ENCODE data around the gene PARD3. TPM values are rescaled to one million over a fixed set of nuclear protein-coding genes. Genes with fewer than 3 reads are reported as not detected.

PARD3 gene
- total RNA-seq, 2 experiments from 2014 or later: 3.6 to 4.0 TPM

DNA sequence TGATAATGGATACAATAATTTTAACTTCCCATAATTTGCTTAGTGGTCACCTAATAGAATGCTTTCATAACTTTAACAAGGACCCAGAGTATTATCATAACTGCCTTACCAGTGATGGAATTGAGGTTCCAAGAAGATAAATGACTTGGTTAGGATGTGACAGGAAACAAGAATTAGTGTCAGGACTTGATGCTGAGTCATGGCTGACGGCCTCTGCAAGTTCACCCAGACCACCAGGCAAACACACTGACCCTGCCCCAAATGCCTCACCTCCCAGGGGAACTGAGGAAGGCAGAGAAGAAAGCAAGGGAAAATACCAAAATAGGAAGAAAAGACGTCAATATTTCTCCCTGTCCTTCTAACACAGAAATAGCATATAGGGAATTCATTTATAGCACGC, 636.3 kb downstream of the PARD3 start:
- Mint-ChIP-seq H3K4me3 (no peak overlapping the region), H3K4me1 (ENCODE audit: low read depth) (no peaks in the 10 kb centered on the region), H3K36me3 (ENCODE audit: low read depth) (no peaks in the 10 kb centered on the region), H3K9me3 (no peaks in the 10 kb centered on the region), H3K27me3 (ENCODE audit: low read depth) (no peaks in the 10 kb centered on the region), H3K27ac (no peak overlapping the region)
- CTCF ChIA-PET: no interaction called here
- intact Hi-C loops (cut with micrococcal nuclease): no loop called here
- no peak for DNase-seq

DNA sequence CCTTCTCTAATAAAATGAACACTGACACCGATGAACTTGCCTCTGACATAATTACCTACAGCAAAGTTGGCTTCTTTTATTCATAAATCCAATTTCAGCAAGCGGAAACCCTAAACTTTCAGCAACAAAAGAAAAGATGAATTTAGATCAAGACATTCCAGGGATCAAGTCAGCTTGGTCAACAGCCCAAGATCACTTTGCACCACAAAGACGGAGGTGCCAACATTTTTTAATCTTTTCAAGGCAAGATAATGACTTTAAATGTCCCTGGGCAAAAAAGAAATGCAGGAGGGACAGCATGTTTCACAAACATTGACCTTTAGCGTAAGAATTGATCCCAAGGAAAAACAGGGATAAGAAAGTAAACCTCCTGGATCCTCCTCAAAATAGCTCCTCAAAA, 636.9 kb downstream of the PARD3 start:
- H3K36me3 Mint-ChIP-seq (ENCODE audit: low read depth): no peaks in the 10 kb centered on the region
- no peaks in the 10 kb centered on the region for H3K27me3 Mint-ChIP-seq (ENCODE audit: low read depth)
- no peak overlapping the region for H3K4me3 Mint-ChIP-seq
- CTCF ChIA-PET: no interaction called here
- H3K4me1 Mint-ChIP-seq (ENCODE audit: low read depth): no peaks in the 10 kb centered on the region
- H3K9me3 Mint-ChIP-seq: no peaks in the 10 kb centered on the region
- intact Hi-C loops (cut with micrococcal nuclease): no loop called here
- no peak for DNase-seq
- H3K27ac Mint-ChIP-seq: no peak overlapping the region

DNA sequence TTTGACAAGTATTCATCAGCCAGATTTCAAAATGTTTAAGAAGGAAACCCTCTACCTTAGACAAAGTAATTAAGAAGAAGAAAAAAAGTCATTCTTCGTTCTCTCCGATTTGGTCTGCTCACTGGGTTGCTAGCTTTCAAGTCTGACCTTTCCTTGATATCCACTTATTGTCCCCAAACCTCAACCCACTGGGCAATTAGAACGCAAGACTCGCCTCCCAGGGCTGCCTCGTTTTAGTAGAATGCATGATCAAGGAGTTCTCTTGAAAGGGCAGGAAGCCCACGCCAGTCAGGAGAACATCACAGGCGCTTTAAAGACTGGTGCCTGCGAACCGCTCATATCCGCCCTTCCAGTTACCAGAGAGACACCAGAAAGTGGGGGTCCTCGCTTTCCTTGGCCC, 637.7 kb downstream of the PARD3 start:
- Mint-ChIP-seq H3K36me3 (ENCODE audit: low read depth) (no peaks in the 10 kb centered on the region), H3K4me1 (ENCODE audit: low read depth) (no peaks in the 10 kb centered on the region), H3K27ac (no peak overlapping the region), H3K4me3 (no peak overlapping the region), H3K9me3 (no peaks in the 10 kb centered on the region), H3K27me3 (ENCODE audit: low read depth) (no peaks in the 10 kb centered on the region)
- CTCF ChIA-PET: no interaction called here
- no peak for DNase-seq
- intact Hi-C loops (cut with micrococcal nuclease): no loop called here

DNA sequence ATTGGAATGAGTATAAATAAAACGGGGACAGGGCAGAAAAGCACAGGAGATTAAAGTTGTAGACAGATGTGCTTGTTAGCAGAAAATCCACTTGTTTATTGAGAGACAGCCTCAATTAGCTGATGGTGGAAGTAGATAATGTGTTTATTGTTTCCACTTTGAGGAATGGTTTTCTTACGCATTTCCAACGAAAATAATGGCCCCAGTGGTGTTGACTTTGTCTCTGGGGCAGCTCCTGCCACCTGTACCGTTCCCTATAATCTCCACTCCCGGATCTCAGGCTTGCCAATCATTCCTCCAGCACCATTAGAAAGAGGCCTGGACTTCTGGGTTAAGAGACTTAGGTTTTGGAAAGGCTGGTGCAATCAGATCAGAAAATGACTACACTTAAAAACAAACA, 638.7 kb downstream of the PARD3 start:
- Mint-ChIP-seq H3K27ac (no peak overlapping the region), H3K36me3 (ENCODE audit: low read depth) (no peaks in the 10 kb centered on the region), H3K4me1 (ENCODE audit: low read depth) (no peaks in the 10 kb centered on the region), H3K4me3 (no peak overlapping the region), H3K27me3 (ENCODE audit: low read depth) (no peaks in the 10 kb centered on the region), H3K9me3 (no peaks in the 10 kb centered on the region)
- intact Hi-C loops (cut with micrococcal nuclease): no loop called here
- CTCF ChIA-PET: no interaction called here
- DNase-seq: no peak

DNA sequence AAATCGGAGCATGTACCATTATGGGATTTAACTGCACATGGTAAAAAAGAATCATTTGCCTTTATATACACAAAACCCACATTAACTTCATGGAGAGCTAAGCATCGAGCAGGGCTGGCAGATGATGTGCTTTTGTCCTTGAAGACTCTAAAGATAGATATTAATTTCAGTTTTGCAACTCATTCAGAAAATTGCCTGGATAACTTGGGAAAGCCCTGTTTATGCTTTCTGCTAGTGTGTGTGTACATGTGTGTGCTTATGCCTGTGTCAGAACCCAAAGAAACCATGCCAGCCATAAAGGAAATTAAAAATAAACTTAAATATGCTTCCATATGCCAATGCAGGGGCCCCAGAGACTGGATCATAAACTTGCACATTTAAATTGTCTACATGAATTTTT, 640.0 kb downstream of the PARD3 start:
- Mint-ChIP-seq H3K27me3 (ENCODE audit: low read depth) (peaks cover 6% of the 10 kb centered on the region), H3K27ac (no peak overlapping the region), H3K36me3 (ENCODE audit: low read depth) (no peaks in the 10 kb centered on the region), H3K4me1 (ENCODE audit: low read depth) (no peaks in the 10 kb centered on the region), H3K9me3 (peaks cover 3% of the 10 kb centered on the region), H3K4me3 (no peak overlapping the region)
- CTCF ChIA-PET: no interaction called here
- DNase-seq: no peak
- intact Hi-C loops (cut with micrococcal nuclease): no loop called here

DNA sequence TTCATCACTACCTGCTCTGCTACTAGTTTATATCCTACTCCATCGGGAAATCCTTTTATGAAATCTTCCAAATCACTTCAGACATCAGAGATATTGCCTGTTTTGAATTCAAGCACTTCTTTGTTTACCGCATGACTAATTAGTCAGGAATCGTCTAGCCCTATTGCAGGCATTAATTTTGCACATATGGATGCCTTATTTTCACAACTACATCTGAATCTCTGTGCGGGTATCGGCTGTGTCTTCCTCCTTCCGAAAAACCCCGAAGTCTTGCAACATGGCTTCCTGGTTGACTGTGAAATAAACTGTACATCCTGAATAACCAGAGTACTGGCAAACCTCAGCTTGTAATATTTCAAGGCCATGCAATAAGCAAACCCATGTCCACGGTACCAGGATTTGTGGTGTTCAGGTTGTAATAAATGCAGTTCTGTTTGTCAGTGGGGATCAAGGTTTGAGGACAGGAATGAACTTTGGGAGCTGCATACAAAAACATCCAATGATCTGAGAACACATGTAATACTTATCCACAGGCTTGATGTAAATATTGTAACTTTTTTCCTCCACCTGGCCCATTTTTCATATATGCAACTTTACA, 642.1 kb downstream of the PARD3 start:
- DNase-seq: no peak
- Mint-ChIP-seq H3K27me3 (ENCODE audit: low read depth) (peaks cover 8% of the 10 kb centered on the region), H3K4me1 (ENCODE audit: low read depth) (no peaks in the 10 kb centered on the region), H3K27ac (no peak overlapping the region), H3K4me3 (no peak overlapping the region), H3K36me3 (ENCODE audit: low read depth) (no peaks in the 10 kb centered on the region), H3K9me3 (peaks cover 3% of the 10 kb centered on the region)
- intact Hi-C loops (cut with micrococcal nuclease): no loop called here
- CTCF ChIA-PET: no interaction called here

DNA sequence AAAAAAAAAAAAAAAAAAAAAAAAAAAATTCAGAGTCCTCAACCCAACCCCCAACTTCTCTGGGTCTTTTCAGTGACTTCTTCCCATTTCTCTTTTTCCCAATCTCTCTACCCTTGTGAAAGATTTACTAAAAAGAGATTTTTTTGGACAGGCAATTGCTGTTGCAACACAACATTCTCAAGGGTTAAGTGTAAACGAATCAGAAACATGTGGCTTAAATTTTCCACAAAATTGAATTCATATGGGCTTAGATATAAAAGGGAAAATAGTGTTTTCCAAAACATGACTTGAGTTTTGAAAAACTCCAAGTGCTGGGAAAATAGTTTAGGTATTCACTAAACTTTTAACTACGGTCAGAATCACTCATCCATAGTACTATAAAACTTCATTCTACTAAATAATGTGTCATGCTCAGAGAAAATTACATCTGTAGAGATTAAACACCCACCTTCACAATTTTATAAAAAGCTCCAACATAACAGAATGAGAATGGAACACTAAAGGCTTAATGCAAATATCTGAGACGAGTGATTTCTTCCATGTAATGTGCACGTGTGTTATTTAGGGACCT, 643.1 kb downstream of the PARD3 start:
- Mint-ChIP-seq H3K4me3 (no peak overlapping the region), H3K36me3 (ENCODE audit: low read depth) (no peaks in the 10 kb centered on the region), H3K27ac (no peak overlapping the region), H3K9me3 (peaks cover 3% of the 10 kb centered on the region), H3K4me1 (ENCODE audit: low read depth) (no peaks in the 10 kb centered on the region), H3K27me3 (ENCODE audit: low read depth) (peaks cover 8% of the 10 kb centered on the region)
- intact Hi-C loops (cut with micrococcal nuclease): no loop called here
- no peak for DNase-seq
- CTCF ChIA-PET: no interaction called here

DNA sequence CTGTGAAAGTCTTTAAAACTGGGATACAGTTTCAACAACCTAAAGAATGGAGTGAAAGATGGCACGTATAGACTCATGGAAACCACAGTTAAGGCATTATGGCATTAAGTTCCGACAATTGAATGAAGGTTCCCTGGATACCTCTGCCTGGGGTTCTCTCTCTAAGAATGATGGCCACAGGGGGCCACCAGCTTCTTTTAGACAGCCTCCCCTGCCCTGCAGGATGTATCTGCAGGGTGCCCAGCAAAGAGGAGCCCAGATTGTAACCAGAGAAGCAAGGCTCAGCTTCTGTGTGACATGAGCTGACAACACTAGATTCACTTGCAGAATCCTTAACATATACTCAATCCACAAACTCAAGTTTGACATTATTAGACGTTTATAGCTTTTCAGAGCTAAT, 645.4 kb downstream of the PARD3 start:
- Mint-ChIP-seq H3K4me1 (ENCODE audit: low read depth) (no peaks in the 10 kb centered on the region), H3K4me3 (no peak overlapping the region), H3K27ac (no peak overlapping the region), H3K9me3 (peaks cover 3% of the 10 kb centered on the region), H3K36me3 (ENCODE audit: low read depth) (no peaks in the 10 kb centered on the region), H3K27me3 (ENCODE audit: low read depth) (peaks cover 8% of the 10 kb centered on the region)
- CTCF ChIA-PET: no interaction called here
- DNase-seq: no peak
- intact Hi-C loops (cut with micrococcal nuclease): no loop called here

DNA sequence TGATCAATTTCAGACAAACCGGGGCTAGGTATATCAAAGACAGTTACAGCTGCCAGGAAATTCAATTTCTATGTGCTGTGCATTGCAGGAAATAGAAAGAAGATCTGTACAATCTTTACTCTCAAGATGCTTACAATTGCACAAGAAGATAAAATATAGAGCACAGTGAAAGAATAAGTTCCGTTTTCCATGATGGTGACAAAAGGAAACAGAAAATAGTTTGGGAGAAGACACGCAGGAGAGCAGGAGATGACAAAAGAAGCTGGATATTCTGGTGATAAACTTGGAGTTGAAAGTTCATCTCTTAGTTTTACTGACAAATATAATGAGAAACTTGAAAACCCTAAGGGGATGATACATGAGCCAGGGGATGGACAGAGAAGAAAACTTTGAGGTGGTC, 646.0 kb downstream of the PARD3 start:
- Mint-ChIP-seq H3K27ac (no peak overlapping the region), H3K36me3 (ENCODE audit: low read depth) (no peaks in the 10 kb centered on the region)
- CTCF ChIA-PET: no interaction called here

DNA sequence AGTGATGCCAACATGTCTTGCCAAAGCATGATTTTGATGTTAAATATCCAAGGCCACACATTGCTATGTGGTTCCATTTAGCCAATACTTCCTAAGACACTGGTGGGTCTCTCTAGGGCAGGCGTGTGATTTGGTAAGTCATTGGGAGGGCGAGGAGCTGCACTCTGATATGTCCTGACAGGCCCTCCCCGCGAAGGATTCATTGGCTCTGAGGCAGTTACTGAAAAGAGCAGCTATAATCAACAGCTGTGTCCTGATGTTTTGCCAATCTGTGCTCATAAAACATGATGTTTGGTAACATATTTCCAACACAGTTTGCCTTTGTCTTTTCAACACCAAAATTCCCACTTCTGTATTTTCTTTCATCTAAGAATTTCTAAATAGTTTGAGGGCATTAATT, 646.7 kb downstream of the PARD3 start:
- Mint-ChIP-seq H3K4me3 (no peak overlapping the region), H3K36me3 (ENCODE audit: low read depth) (no peaks in the 10 kb centered on the region), H3K27ac (no peak overlapping the region), H3K27me3 (ENCODE audit: low read depth) (peaks cover 8% of the 10 kb centered on the region), H3K9me3 (peaks cover 3% of the 10 kb centered on the region), H3K4me1 (ENCODE audit: low read depth) (no peaks in the 10 kb centered on the region)
- no peak for DNase-seq
- CTCF ChIA-PET: no interaction called here
- intact Hi-C loops (cut with micrococcal nuclease): no loop called here

More for the DNA sequence above, 646.0 kb downstream of the PARD3 start:
- Mint-ChIP-seq H3K4me1 (ENCODE audit: low read depth) (no peaks in the 10 kb centered on the region), H3K4me3 (no peak overlapping the region), H3K9me3 (peaks cover 3% of the 10 kb centered on the region), H3K27me3 (ENCODE audit: low read depth) (peaks cover 8% of the 10 kb centered on the region)
- DNase-seq: no peak
- intact Hi-C loops (cut with micrococcal nuclease): no loop called here

DNA sequence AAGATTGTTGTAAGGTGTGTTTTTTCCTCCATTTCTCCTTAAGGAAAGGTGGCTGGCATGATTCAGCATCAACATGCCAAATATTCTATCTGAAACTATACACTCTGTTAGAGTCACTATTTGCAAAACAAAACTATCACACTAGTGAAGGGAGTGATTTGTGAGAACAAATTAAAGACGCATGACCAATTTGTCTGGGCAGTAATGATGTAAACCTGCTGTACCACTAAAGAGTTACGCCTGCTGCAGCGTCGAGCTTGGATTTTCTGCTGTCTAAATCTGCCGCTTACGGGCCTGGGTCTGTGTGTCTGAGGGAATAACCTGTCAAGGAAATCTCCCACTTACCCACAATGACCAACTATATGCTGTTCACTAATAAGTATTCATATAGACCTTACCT, 648.3 kb downstream of the PARD3 start:
- Mint-ChIP-seq H3K27me3 (ENCODE audit: low read depth) (peaks cover 9% of the 10 kb centered on the region), H3K9me3 (peaks cover 3% of the 10 kb centered on the region), H3K4me1 (ENCODE audit: low read depth) (no peaks in the 10 kb centered on the region), H3K36me3 (ENCODE audit: low read depth) (no peaks in the 10 kb centered on the region), H3K27ac (no peak overlapping the region), H3K4me3 (no peak overlapping the region)
- CTCF ChIA-PET: no interaction called here
- intact Hi-C loops (cut with micrococcal nuclease): no loop called here
- no peak for DNase-seq

DNA sequence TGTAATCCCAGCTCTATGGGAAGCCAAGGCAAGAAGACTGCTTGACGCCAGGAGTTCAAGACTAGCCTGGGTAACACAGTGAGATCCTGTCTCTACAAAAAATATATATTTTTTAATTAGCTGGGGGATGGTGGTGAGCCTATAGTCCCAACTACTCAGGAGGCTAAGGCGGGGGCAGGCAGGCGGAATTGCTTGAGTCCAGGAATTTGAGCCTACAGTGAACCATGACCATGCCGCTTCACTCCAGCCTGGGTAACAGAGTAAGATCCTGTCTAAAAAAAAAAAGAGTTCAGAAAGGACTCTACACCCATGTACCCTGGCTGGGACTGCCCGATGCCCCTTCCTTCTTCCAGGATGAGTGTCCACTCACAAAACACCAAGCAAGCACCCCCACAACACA, 648.7 kb downstream of the PARD3 start:
- intact Hi-C loops (cut with micrococcal nuclease): no loop called here
- no peak for DNase-seq
- H3K4me3 Mint-ChIP-seq: no peak overlapping the region
- H3K9me3 Mint-ChIP-seq: peaks cover 3% of the 10 kb centered on the region
- no peaks in the 10 kb centered on the region for H3K36me3 Mint-ChIP-seq (ENCODE audit: low read depth)
- CTCF ChIA-PET: no interaction called here
- H3K27me3 Mint-ChIP-seq (ENCODE audit: low read depth): peaks cover 11% of the 10 kb centered on the region
- no peak overlapping the region for H3K27ac Mint-ChIP-seq
- H3K4me1 Mint-ChIP-seq (ENCODE audit: low read depth): no peaks in the 10 kb centered on the region

DNA sequence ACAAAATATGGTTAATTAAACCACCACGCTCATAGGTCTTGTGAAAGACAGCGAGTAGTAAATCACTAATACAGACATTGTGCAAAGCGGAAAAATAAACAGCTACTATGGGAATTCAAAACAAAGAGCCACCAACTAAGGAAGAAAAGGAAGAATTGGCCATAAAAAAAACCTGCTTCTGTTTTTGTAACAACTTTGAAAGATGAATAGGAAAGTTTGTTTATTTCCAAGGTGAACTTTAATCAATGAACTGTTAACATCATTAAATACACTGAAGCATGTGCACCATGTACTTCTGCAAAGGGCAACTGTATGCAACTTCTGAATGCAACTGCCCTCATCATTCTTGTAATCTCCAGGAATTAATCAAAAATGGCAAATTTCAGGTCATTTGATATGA, 651.1 kb downstream of the PARD3 start:
- no peaks in the 10 kb centered on the region for H3K9me3 Mint-ChIP-seq
- CTCF ChIA-PET: no interaction called here

More for the DNA sequence above, 651.1 kb downstream of the PARD3 start:
- H3K27me3 Mint-ChIP-seq (ENCODE audit: low read depth): peaks cover 2% of the 10 kb centered on the region
- no peak overlapping the region for H3K4me3 Mint-ChIP-seq
- intact Hi-C loops (cut with micrococcal nuclease): no loop called here
- no peaks in the 10 kb centered on the region for H3K36me3 Mint-ChIP-seq (ENCODE audit: low read depth)
- no peak for DNase-seq
- H3K4me1 Mint-ChIP-seq (ENCODE audit: low read depth): no peaks in the 10 kb centered on the region
- H3K27ac Mint-ChIP-seq: no peak overlapping the region

Measured in activated naive CD4-positive, alpha-beta T cell treated with anti-CD3 and anti-CD28 coated beads for 36 hours (primary cell).